GM19240 (cell line): Measurements from ENCODE around the gene GSDMA.
"Not testable (repeated sequence)": the region's sequence is repeated elsewhere in the genome, so short reads cannot be mapped to it uniquely, and the experiment has no call there.

Source experiments
- DNase-seq: peaks from one replicate; pipeline ENCODE4 v3.0.0; 2011; ENCODE audit warnings: low spot score; ENCODE audit not compliant: insufficient read length

Gene GSDMA

DNA sequence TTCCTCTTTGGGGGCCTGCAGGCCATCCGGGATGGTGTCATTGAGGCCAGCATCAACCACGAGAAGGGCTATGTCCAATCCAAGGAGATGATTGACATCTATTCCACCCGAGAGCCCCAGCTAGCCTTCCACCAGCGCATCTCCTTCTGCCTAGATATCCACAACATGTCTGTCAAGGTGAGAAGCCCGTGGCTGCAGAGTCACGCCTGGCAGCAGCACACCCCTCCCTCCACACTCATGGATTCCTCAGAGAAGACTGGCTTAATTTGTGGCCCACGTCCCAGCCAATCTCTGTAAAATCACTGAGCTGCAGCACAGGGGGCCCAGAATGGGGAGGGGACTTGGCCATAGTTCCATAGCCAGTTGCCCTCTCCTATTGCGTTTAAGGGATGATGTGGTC is 33.4 kb downstream of the GSDMA start:
- DNase-seq: no peak

GRCh38 chr17:39996800-39997199 is 34.0 kb downstream of the GSDMA start:
- DNase-seq: no peak

- DNase-seq: no peak
These were observed 34.7 kb downstream of the GSDMA start for GRCh38 chr17:39997543-39997942.

GRCh38 chr17:39999067-39999466 is 36.3 kb downstream of the GSDMA start:
- DNase-seq: no peak

GRCh38 chr17:40000161-40000560 is 37.4 kb downstream of the GSDMA start:
- no peak for DNase-seq

DNA sequence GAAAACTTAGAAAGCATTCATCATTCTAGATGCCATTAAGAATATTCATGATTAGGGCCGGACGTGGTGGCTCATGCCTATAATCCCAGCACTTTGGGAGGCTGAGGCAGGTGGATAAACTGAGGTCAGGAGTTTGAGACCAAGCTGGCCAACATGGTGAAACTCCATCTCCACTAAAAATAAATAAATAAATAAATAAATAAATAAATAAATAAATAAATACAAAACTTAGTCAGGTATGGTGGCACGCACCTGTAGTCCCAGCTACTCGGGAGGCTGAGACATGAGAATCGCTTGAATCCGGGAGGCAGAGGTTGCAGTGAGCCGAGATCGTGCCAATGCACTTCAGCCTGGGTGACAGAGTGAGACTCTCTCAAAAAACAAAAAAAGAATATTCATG is 38.5 kb downstream of the GSDMA start:
- not testable (repeated sequence) for DNase-seq

GRCh38 chr17:40004072-40004471 is 41.3 kb downstream of the GSDMA start:
- DNase-seq: no peak

DNA sequence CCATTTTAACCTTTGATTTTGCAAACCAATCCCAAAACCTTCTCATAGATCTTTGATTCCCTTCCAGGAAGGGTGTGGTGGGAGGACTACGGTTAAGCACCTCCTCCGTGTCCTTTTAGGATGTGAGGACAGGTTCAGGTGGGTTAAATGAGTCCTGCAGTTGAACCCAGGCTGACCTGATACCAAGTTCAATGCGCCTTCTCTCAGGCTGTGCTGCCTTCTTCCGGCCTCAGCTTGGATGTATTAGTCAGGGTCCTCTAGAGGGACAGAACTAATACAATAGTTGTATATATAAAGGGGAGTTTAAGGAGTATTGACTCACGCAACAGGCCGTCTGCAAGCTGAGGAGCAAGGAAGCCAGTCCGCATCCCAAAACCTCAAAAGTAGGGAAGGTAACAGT is 41.9 kb downstream of the GSDMA start:
- no peak for DNase-seq

DNA sequence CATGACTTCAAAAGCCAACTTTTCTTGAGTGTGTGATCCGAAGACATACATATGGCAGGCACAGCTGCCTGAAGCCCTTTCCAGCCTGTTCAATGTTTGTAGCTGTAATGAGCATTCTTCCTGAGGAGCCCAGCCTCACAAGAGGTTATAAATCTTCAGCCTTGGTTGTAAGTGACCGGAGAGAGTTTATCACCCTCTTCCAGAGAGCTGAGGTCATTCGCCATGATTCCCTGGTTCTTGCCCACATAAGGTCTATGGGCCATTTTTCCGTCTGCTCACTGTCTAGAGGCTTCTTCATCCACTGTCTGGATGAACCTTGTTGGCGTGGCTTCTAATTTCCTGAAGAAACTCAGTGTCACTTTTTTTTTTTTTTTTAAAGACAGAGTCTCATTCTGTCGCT is 42.7 kb downstream of the GSDMA start:
- no peak for DNase-seq

DNA sequence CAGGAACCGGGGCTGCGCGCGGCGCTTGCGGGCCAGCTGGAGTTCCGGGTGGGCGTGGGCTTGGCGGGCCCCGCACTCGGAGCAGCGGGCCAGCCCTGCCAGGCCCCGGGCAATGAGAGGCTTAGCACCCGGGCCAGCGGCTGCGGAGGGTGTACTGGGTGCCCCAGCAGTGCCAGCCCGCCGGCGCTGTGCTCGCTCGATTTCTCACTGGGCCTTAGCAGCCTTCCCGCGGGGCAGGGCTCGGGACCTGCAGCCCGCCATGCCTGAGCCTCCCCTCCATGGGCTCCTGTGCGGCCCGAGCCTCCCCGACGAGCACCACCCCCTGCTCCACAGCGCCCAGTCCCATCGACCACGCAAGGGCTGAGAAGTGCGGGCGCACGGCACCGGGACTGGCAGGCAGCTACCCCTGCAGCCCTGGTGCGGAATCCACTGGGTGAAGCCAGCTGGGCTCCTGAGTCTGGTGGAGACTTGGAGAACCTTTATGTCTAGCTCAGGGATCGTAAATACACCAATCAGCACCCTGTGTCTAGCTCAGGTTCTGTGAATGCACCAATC is 48.2 kb downstream of the GSDMA start:
- not testable (repeated sequence) for DNase-seq

- DNase-seq: not testable (repeated sequence)
These were observed 49.3 kb downstream of the GSDMA start for GRCh38 chr17:40012017-40012647.

GRCh38 chr17:40014375-40014980 is 51.7 kb downstream of the GSDMA start:
- no peak for DNase-seq

GRCh38 chr17:40015005-40015997 is 52.5 kb downstream of the GSDMA start, which contains the start of gene CSF3:
CSF3 (plus strand) TSS chr17:40015440; CDS start chr17:40015475, 35 bp downstream.
- no peak for DNase-seq

- DNase-seq: no peak
These were observed 53.5 kb downstream of the GSDMA start for GRCh38 chr17:40015998-40016985.

DNA sequence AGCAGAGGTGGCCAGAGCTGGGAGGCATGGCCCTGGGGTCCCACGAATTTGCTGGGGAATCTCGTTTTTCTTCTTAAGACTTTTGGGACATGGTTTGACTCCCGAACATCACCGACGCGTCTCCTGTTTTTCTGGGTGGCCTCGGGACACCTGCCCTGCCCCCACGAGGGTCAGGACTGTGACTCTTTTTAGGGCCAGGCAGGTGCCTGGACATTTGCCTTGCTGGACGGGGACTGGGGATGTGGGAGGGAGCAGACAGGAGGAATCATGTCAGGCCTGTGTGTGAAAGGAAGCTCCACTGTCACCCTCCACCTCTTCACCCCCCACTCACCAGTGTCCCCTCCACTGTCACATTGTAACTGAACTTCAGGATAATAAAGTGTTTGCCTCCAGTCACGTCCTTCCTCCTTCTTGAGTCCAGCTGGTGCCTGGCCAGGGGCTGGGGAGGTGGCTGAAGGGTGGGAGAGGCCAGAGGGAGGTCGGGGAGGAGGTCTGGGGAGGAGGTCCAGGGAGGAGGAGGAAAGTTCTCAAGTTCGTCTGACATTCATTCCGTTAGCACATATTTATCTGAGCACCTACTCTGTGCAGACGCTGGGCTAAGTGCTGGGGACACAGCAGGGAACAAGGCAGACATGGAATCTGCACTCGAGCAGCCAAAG is 54.7 kb downstream of the GSDMA start:
- DNase-seq: no peak

DNA sequence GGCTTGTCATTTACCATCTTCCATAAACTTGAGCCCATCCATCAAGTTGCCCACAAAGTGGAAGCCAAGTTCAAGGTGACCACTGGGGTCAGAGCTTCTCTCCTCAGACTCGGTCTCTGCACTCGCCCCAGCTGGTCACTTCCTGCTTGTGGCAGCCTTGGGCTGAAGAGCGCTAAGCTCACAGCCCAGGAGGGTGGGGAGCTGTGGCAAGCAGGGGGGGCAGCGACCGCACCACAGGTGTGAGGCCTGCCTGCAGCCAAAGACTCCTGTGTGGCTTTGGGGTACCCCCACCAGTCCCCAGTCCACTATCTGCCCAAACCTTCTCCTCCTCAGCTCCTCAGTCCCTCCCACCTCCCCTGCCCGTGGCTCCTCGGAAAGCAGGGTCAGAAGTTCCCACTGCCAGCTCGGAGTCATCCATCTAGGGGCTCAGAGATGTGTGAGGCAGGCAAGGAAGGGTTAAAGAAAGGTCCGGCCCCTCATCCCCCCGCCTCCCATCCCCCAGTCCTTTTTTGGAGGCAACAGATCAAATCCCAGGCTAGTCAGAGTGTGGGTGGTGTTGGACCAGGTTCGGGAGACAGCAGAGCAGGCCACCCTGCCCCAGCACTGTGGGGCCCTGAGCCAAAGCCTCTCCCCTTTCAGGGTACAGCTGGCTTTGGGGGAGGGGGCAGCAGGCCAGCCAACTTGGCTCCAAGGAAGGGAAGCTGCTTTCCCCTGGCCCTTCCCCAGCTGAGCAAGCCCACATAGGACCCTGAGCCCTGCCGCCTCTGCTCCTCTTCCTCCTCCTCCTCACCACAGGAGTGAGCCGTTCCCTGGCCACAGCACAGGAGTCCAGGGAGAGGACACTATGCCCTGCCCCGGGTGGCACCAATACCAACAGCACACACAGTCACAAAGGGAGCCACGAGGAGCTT is 55.7 kb downstream of the GSDMA start:
- DNase-seq: no peak

GRCh38 chr17:40019140-40019991 is 56.6 kb downstream of the GSDMA start:
- no peak for DNase-seq

GRCh38 chr17:40020146-40020545 is 57.3 kb downstream of the GSDMA start:
- DNase-seq: no peak
